Midbrain (tissue), 1 donor: Measurements from ENCODE around the gene EIF4G3.
"Not testable (repeated sequence)": the region's sequence is repeated elsewhere in the genome, so short reads cannot be mapped to it uniquely, and the experiment has no call there.

ENCODE experiments used
- DNase-seq: peaks from one replicate; lab custom pipeline; 2025; lab: John Stamatoyannopoulos, UW

EIF4G3 gene

GRCh38 chr1:21067551-21068227, 109.0 kb downstream of the EIF4G3 start:
- no peak for DNase-seq

DNA sequence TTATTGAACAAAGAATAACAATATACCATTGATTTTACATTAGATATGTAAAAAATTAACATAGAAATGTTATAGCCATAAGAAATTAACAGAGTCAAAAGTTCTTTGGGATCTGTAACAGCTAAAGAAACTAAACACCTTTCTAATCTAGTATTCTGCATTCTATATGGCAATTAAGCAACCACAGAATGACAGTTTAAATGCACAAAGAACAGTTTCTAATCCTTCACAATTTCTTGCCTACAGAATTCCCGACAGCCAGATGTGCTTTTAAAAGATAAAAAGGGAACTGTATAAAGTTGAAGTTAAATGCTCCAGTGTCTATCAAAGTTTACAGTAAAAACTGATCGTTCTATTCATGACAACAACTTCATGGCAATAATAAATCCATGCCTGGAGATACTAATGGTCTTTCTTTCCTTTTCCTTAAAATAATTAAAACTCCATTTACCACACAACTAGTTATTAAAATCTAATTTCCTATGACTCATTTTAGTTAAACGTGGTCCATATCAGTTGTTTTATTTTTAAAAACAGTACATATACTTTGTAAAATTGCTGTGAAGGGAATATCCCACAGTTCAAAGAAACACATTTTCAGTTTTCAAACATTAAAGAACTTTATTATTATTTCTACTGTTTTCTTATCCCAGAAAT, 110.2 kb downstream of the EIF4G3 start:
- no peak for DNase-seq

DNA sequence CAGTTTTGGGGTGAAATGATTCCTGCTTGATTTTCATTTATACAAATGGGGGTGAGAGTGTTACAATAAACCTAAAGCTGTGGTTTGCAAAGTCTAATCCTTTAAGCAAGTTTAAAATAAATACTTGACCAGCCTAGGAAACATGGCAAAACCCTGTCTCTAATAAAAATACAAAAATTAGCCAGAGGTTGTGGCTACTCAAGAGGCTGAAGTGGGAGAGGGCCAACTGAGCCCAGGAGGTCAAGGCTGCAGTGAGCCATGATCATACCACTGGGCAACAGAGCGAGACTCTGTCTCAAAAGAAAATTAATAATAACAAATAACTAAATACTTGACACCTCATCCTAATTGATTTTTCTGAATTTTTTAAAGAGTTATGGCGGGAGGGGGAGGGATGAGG, 110.8 kb downstream of the EIF4G3 start:
- DNase-seq = no peak

DNA sequence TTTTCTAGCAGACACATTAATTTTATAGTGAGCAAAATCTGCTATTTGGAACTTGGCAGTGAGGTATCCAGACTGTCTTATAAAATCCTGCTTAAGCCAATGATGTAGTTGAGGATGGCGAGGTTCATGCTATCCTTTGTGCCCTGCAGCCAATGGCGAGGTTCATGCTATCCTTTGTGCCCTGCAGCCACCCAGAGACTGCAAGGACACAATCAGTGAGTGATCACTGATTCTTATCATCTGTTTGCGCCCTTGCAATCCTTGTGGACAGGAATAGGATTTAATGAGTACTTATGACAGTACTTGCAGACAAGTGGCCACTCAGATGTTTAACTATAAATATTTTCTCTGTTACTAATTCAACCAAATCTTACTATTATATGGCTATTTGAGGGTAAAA, 112.6 kb downstream of the EIF4G3 start:
- no peak for DNase-seq

DNA sequence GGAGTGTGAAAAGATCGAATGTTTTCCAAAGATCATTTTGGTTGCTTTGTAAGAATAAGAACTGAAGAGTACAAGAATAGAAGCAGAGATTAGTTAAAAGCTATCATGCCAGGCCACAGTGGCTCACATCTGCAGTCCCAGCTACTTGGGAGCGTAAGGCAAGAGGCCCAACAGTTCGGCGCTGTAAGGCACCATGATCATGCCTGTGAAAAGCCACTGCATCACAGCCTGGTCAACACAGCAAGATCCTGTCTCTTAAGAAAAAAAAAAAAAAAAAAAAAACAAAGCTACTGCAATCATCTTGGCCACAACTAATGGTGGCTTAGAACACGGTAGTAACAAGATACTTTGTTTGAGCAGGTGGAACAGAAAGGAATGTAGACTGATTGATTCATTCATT, 116.2 kb downstream of the EIF4G3 start:
- DNase-seq = no peak

DNA sequence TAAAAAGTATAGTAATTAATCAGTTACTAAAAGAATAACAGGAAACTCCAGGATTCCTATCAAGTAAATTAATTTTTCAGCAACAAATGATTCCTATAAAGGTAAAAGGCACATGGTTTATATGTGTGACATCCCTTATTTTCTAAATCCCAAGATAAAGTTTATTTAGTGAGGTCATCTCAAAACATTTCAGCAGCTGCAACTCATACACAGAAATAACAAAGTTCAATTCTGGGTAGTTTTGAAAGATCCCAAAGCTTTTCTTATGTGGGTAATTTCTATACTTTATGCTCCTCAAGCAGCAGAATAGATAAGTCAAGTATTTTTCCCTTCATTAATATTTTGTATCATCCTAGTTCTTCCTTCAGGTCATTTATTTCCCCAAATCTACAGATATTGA, 117.7 kb downstream of the EIF4G3 start:
- no peak for DNase-seq

GRCh38 chr1:21058035-21058793, 118.5 kb downstream of the EIF4G3 start:
- DNase-seq = no peak

- not testable (repeated sequence) for DNase-seq
Measured at GRCh38 chr1:21053189-21053928, 123.3 kb downstream of the EIF4G3 start.

- DNase-seq = no peak
Measured at GRCh38 chr1:21052034-21052433, 124.7 kb downstream of the EIF4G3 start.

DNA sequence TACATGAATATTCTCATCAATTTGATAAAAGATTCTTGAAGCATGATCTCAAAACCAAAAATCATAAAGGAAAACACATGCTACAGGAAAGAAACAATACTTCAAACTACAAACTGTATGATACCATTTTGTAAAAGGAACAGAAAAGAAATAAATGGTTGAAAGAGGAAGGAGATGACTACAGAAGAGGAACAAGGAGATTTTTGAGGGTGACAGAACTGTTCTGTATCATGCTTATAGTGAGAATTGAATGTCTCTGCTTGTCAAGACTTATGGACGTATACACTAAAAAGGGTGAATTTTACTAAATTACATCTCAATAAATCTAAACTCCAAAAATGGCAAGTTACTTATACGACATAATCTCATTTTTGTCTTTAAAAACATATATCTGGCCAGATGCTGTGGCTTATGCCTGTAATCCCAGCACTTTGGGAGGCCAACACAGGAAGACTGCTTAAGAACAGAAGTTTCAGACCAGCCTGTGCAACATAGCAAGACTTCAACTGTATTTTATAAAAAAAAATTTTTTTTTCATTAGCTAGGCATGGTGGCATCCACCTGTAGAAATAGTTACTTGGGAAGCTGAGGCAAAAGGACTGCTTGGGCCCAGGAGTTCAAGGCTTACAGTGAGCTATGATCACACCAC, 125.4 kb downstream of the EIF4G3 start:
- no peak for DNase-seq

DNA sequence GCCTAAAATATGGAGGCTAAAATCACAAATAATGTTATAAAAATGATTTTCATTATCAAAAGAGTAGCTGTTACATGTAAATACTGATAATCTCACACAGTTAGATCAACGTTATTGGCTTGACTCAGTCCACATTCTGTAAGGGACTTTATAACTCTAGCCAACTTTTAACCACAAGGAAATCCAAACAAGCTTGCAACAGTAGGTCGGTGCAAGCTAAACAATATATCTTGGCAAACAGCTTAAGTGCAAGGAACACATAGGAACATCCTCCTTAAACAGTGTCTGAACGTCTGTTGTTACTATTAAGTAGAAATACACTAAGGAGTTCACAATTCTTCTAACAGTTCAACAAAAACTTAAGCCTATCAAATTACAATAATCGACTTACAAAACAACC, 126.7 kb downstream of the EIF4G3 start:
- DNase-seq = no peak

DNA sequence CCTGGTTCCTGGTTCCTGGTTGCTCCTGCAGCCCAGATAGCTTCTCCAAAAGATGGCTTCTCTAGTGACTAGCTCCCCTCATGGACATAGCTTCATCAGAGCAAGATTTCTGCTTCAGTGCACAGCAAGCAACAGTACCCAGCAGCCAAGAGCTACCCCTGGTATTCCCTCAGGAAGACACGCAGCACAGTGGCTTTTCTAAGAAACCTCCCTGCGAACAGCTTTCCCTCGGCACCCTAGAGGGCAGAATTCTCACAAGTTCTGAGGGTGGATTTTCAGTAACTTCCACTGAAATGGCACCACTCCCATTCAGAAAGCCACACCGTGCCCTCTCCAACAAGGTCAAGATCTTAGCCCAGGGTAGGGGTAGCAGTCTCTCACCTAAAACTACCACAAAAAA, 128.2 kb downstream of the EIF4G3 start:
- DNase-seq = no peak

- no peak for DNase-seq
Measured at GRCh38 chr1:21046132-21046531, 130.6 kb downstream of the EIF4G3 start.

GRCh38 chr1:21045351-21045750, 131.3 kb downstream of the EIF4G3 start:
- peak; percentile 4 for DNase-seq

GRCh38 chr1:21042929-21043605, 133.6 kb downstream of the EIF4G3 start:
- DNase-seq = no peak

DNA sequence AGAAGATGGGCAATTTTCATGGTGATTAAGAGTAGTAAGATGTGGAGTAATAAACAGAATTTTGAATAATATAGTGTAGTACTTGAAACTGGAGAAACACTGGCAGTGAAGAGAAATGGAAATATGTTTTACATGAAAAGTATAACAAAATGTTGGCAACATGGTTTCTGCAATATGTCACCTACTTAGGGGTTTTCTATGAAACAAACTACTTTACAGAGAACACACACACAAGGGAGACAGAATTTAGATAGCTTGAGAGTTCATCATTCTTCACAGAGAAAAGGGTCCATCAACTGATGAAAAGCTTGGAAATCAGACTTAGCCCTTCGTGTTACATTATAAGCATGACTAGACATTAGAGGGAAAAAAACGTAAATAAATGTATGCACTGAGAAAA, 135.2 kb downstream of the EIF4G3 start:
- no peak for DNase-seq

- no peak for DNase-seq
Measured at GRCh38 chr1:21037091-21037490, 139.6 kb downstream of the EIF4G3 start.

DNA sequence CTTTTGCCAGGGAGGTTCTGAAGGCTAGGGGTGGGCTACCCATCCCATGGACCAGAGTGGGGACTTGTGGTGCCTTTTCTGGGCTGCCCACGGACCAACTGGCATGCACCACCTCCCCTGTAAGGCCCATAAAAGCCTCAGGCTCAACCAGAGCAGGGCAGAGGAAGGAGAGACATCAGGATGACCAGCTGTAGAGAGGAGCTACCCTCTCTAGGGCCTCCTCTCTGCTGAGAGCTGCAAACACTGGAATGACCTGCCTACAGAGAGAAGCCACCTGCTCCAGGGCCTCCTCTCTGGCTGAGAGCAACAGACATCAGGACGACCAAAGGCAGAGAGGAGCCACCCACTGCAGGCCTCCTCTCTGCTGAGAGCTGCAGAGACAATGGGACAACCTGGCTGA, 140.9 kb downstream of the EIF4G3 start:
- DNase-seq = no peak

DNA sequence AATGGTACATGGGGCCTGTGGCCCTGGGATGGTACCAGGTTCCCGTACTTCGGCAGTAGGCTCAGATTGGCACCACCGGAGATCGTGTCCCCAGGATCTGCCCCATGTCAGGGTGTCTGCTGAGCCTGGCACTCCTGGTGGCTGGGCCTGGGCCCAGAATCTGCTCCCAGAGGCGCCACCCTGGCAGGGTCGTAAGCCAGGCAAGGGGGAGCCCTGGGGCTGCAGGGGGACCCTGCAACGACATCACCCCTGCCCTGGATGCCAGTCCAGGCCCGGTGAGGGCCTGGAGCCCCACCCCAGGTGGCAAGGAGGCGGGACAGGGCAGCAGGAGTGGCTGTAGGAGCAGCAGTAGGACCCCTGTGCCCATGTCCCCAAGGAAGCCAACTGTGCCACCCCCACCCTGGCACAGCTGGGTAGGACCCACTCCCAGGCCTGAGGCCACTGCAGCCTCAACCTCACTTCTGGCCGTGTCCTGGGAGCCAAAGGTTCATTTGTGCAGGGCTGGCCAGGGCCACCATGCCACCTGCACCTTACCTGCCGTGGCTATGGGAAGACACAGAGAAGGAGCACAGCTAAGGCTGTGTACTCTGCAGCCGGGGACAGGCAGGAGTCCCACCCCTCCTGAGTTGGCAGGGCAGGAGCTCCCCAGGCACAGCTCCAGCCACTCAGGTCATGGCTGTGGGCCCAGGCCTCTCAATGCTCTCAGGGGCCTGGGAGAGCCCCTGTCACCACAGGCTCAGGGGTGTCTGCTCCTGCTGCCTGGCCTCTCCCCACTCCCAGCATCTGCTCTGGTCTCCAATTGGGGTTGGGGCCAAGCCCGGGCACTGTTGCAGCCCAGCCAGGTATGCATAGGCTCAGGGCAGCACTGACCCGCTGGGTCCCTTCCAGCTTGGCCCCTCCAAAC, 141.7 kb downstream of the EIF4G3 start:
- DNase-seq = peak; percentile 8

DNA sequence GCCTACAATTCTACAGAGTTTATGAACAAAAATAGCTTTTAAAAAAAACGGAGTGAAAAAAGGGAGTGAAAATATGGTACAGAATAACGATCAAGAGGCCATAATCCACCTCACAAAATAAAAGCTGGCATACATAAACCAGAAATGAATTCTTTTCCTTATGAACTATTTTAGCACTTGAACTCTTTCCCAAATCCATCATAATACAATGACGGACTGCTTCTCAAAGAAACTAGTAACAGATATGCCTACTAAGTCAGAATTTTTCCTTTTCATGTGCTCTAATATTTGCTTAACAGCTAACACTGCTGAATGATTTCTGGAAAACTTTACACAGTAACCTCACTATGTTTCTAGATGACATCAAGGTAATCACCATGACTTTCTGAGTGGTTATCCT, 144.0 kb downstream of the EIF4G3 start:
- DNase-seq = no peak
